Mammary epithelial cell (primary cell): Measurements from ENCODE around the gene KBTBD4.

Source experiments
- CTCF ChIP-seq, 2 donors: IDR thresholded peaks in 1 of 2; conservative IDR thresholded peaks in 1 of 2; 2 replicates each; pipeline ENCODE4 v1.5.1; 2011 to 2012; ENCODE audit warnings: inconsistent platforms in 2 of 2, low read length in 2 of 2, mild to moderate bottlenecking in 2 of 2, control low read depth in 1 of 2, low read depth in 1 of 2; ENCODE audit not compliant: insufficient read depth in 1 of 2; ENCODE audit errors: extremely low read depth in 1 of 2
- EZH2 ChIP-seq: IDR thresholded peaks from 2 replicates; pipeline ENCODE4 v1.6.1; 2012; ENCODE audit warnings: low read length, inconsistent platforms, borderline replicate concordance

- TF ChIP-seq CTCF (conservative IDR thresholded peaks at IDR 0.05 in 1 of 2, IDR thresholded peaks at IDR 0.05 in 1 of 2; ENCODE audit: extremely low read depth in 1 of 2, insufficient read depth in 1 of 2, low read depth in 1 of 2, low read length in 2 of 2) (no peak), EZH2 (no peak)
These were observed 46.1 kb downstream of the KBTBD4 start for GRCh38 chr11:47532597-47533213.
